Smooth muscle cell (in vitro differentiated cells): ENCODE data around the gene FBN1. TPM values are rescaled to one million over a fixed set of nuclear protein-coding genes. Genes with fewer than 3 reads are reported as not detected.

ENCODE experiments used
- DNase-seq: peaks from one replicate; lab custom pipeline; 2025; ENCODE audit not compliant: unreplicated experiment; lab: John Stamatoyannopoulos, UW
- H2AFZ ChIP-seq: fragments of 200-600 bp; sonication (generic); 2 replicates; pipeline ENCODE4 v1.6.0; 2016; ENCODE audit warnings: antibody characterized with exemption, low read depth, mild to moderate bottlenecking
- H3F3A ChIP-seq: fragments of 200-600 bp; sonication (generic); 2 replicates; pipeline ENCODE4 v1.6.0; 2017; ENCODE audit warnings: antibody characterized with exemption, low read depth
- H3K27ac ChIP-seq: fragments of 200-600 bp; sonication (generic); 2 replicates; pipeline ENCODE4 v1.5.1; 2016; ENCODE audit warnings: low read depth, mild to moderate bottlenecking
- H3K27me3 ChIP-seq: fragments of 200-600 bp; sonication (generic); 2 replicates; pipeline ENCODE4 v1.6.1; 2016; ENCODE audit warnings: low read depth, mild to moderate bottlenecking
- H3K36me3 ChIP-seq: fragments of 200-600 bp; sonication (generic); 2 replicates; pipeline ENCODE4 v1.5.1; 2016; ENCODE audit warnings: low read depth
- H3K4me1 ChIP-seq: fragments of 200-600 bp; sonication (generic); 2 replicates; pipeline ENCODE4 v1.5.1; 2016; ENCODE audit warnings: low read depth
- H3K4me2 ChIP-seq: fragments of 200-600 bp; sonication (generic); 2 replicates; pipeline ENCODE4 v1.6.0; 2016; ENCODE audit warnings: mild to moderate bottlenecking
- H3K4me3 ChIP-seq: fragments of 200-600 bp; sonication (generic); 2 replicates; pipeline ENCODE4 v1.5.1; 2016; ENCODE audit warnings: mild to moderate bottlenecking
- H3K79me2 ChIP-seq: fragments of 200-600 bp; sonication (generic); 2 replicates; pipeline ENCODE4 v1.6.0; 2016; ENCODE audit warnings: low read depth, mild to moderate bottlenecking
- H3K9ac ChIP-seq: fragments of 200-600 bp; sonication (generic); 2 replicates; pipeline ENCODE4 v1.6.0; 2016; ENCODE audit warnings: low read depth
- H3K9me3 ChIP-seq: fragments of 200-600 bp; sonication (generic); replicated peaks from 2 replicates; pipeline ENCODE4 v1.5.1; 2016; ENCODE audit warnings: low read depth
- H4K20me1 ChIP-seq: fragments of 200-600 bp; sonication (generic); 2 replicates; pipeline ENCODE4 v1.6.0; 2016; ENCODE audit warnings: low read depth
- WGBS: methylation state at CpG from one replicate; pipeline ENCODE4 v1.1.7; 2016; ENCODE audit warnings: low lambda C conversion rate; 5-methylcytosine and 5-hydroxymethylcytosine counted together
- polyA plus RNA-seq: library from polyadenylated mRNA; unstranded; fragments of >200 nt; fragmentation: Nextera tagmentation; extraction: Ambion mirVana; gene quantifications from 2 replicates; pipeline ENCODE4 v1.2.1, GENCODE V29; 2016
- total RNA-seq: library from RNA; depleted of rRNA; stranded (reverse); fragments of >200 nt; gene quantifications from 2 replicates; pipeline ENCODE4 v1.2.3, GENCODE V29; 2014
- TF ChIP-seq, protein P1 (sequence below): fragments of 200-600 bp; sonication (generic); IDR thresholded peaks from 2 replicates; pipeline ENCODE4 v1.5.1; 2017; ENCODE audit warnings: borderline replicate concordance, mild to moderate bottlenecking, antibody characterized with exemption; ENCODE audit not compliant: insufficient read depth, poor library complexity, severe bottlenecking

FBN1 gene
- total and polyA plus RNA-seq, 2 experiments from 2014 or later = 137 to 330 TPM

DNA sequence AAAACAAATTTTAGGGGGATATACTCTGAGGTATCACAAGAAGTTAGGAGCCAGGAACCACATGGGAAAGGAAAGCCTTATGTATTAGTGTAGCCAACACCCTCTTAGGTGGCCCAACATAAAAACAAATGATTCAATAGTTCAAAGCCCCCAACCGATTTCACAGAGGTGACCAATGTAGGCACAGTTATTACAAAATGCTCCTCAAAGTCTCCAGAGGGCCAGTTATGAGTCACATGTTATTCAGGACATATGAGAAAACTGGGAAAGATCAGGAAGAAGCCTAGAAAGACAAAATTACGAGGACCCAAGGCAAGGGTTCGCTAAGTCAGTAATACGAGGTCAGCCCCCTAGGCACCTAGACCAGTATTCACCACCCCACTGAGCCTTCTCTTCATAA lies 29.9 kb upstream of the FBN1 start:
- TF ChIP-seq, protein P1, sequence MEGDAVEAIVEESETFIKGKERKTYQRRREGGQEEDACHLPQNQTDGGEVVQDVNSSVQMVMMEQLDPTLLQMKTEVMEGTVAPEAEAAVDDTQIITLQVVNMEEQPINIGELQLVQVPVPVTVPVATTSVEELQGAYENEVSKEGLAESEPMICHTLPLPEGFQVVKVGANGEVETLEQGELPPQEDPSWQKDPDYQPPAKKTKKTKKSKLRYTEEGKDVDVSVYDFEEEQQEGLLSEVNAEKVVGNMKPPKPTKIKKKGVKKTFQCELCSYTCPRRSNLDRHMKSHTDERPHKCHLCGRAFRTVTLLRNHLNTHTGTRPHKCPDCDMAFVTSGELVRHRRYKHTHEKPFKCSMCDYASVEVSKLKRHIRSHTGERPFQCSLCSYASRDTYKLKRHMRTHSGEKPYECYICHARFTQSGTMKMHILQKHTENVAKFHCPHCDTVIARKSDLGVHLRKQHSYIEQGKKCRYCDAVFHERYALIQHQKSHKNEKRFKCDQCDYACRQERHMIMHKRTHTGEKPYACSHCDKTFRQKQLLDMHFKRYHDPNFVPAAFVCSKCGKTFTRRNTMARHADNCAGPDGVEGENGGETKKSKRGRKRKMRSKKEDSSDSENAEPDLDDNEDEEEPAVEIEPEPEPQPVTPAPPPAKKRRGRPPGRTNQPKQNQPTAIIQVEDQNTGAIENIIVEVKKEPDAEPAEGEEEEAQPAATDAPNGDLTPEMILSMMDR = no peak
- no peaks in the 10 kb centered on the region for H3K27me3 ChIP-seq
- no peaks in the 10 kb centered on the region for H3K9me3 ChIP-seq
- no peaks in the 10 kb centered on the region for H3K79me2 ChIP-seq
- WGBS = 94% methylated on average over 4 of the region's 4 CpGs
- no peaks in the 10 kb centered on the region for H4K20me1 ChIP-seq
- H3K4me2 ChIP-seq = no peak overlapping the region
- H2AFZ ChIP-seq = no peak overlapping the region
- DNase-seq = no peak
- H3F3A ChIP-seq = no peaks in the 10 kb centered on the region
- H3K36me3 ChIP-seq = no peaks in the 10 kb centered on the region
- no peak overlapping the region for H3K4me3 ChIP-seq
- H3K9ac ChIP-seq = no peak overlapping the region
- no peaks in the 10 kb centered on the region for H3K4me1 ChIP-seq
- H3K27ac ChIP-seq = no peak overlapping the region

DNA sequence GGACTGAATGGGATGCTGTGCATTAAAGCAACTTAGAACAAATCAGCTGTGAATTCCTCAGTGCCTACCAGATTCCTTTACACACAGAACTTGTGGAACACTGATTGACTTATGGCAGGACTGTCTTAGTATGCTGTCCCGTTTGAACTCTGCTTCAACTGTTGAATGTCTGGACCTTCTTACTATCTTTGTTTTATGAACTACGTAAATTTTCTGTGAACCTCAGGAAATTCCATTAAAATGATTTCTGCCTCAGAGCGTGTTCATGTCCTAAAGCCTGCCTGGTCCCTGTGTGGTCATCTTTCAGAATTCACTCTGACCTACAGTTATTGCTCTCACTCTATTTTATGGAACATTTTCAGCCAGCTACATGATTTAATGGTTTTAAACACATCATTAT lies 29.4 kb upstream of the FBN1 start:
- H3K27ac ChIP-seq = no peak overlapping the region
- TF ChIP-seq, protein P1 = no peak

DNA sequence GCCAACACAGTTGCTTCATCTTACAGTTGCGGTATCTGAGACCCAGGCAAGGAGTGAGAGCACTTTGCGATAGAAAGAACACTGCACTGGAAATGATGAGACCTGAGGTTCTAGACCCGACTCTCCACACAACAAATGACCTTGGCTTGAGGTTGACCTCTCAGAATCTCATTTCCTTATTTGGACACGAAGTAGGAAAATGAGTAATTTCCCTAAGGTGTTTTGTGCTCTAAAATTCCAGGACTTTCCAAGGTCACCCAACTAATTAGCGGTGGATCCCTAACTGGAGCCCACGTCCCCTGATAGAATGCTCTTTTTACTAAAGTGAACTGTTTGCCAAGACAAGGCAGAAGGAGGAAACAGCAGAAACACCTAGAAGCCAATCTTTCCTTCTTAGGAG lies 26.7 kb upstream of the FBN1 start:
- DNase-seq = no peak
- no peaks in the 10 kb centered on the region for H3F3A ChIP-seq
- no peaks in the 10 kb centered on the region for H3K9me3 ChIP-seq
- no peaks in the 10 kb centered on the region for H3K79me2 ChIP-seq
- H3K36me3 ChIP-seq = no peaks in the 10 kb centered on the region
- H3K27ac ChIP-seq = no peak overlapping the region
- H3K4me2 ChIP-seq = no peak overlapping the region
- H4K20me1 ChIP-seq = no peaks in the 10 kb centered on the region
- H3K4me1 ChIP-seq = no peaks in the 10 kb centered on the region
- no peak overlapping the region for H3K9ac ChIP-seq
- no peak overlapping the region for H2AFZ ChIP-seq
- no peak overlapping the region for H3K4me3 ChIP-seq
- 95% methylated on average over 6 of the region's 6 CpGs for WGBS
- TF ChIP-seq, protein P1 = no peak
- no peaks in the 10 kb centered on the region for H3K27me3 ChIP-seq

More for the DNA sequence above, 29.4 kb upstream of the FBN1 start:
- Histone ChIP-seq H3K27me3 (no peaks in the 10 kb centered on the region), H3K9me3 (no peaks in the 10 kb centered on the region), H2AFZ (no peak overlapping the region), H3K4me2 (no peak overlapping the region), H3K4me3 (no peak overlapping the region), H3K4me1 (no peaks in the 10 kb centered on the region), H3K79me2 (no peaks in the 10 kb centered on the region), H3K9ac (no peak overlapping the region), H3F3A (no peaks in the 10 kb centered on the region), H4K20me1 (no peaks in the 10 kb centered on the region), H3K36me3 (no peaks in the 10 kb centered on the region)
- 40% methylated on average over 3 of the region's 3 CpGs for WGBS
- DNase-seq = no peak
